Right lung (tissue), 5 donors: ENCODE data around the gene THNSL1. TPM values are rescaled to one million over a fixed set of nuclear protein-coding genes. Genes with fewer than 3 reads are reported as not detected.
"Not testable (repeated sequence)": the region's sequence is repeated elsewhere in the genome, so short reads cannot be mapped to it uniquely, and the experiment has no call there.

ENCODE experiments used
- DNase-seq, 2 donors: peaks; one replicate each; pipeline ENCODE4 v3.0.0-alpha.2; 2013
- polyA plus RNA-seq, 5 donors: library from polyadenylated mRNA; unstranded; fragments of 120-200 nt; gene quantifications; one replicate each; pipeline versions ENCODE4 v1.2.1 to v1.2.3, GENCODE V29; 2013; ENCODE audit warnings: inconsistent platforms in 1 of 5, low replicate concordance in 1 of 5; ENCODE audit not compliant: insufficient read length in 5 of 5, insufficient read depth in 1 of 5

THNSL1 gene
- polyA plus RNA-seq, 5 donors, result 10.2 to 13.8 (median 12.4) TPM

GRCh38 chr10:24993237-24993958 lies 23.0 kb upstream of the THNSL1 start:
- DNase-seq, result no peak

- DNase-seq, result no peak
Measured at GRCh38 chr10:24995072-24995471, 21.3 kb upstream of the THNSL1 start.

GRCh38 chr10:24998044-24998443 lies 18.4 kb upstream of the THNSL1 start:
- no peak for DNase-seq

- not testable (repeated sequence) for DNase-seq
Measured at GRCh38 chr10:25011591-25011990, 4.8 kb upstream of the THNSL1 start.

GRCh38 chr10:25014579-25014978 lies 1.8 kb upstream of the THNSL1 start:
- no peak for DNase-seq

- peak; percentile 93 to 95 for DNase-seq
Measured at GRCh38 chr10:25015828-25016375, 510 bp upstream of the THNSL1 start, which contains the start of gene ENKUR. ENKUR (minus strand) TSS chr10:25016158; CDS start chr10:25015936, 222 bp downstream.

GRCh38 chr10:25017154-25017590 lies 760 bp downstream of the THNSL1 start:
- no peak for DNase-seq

GRCh38 chr10:25017661-25018060 lies 1.2 kb downstream of the THNSL1 start:
- no peak for DNase-seq

GRCh38 chr10:25018703-25019102 lies 2.3 kb downstream of the THNSL1 start:
- DNase-seq, result no peak

GRCh38 chr10:25023278-25023677 lies 6.9 kb downstream of the THNSL1 start:
- no peak for DNase-seq

- DNase-seq, result no peak
Measured at GRCh38 chr10:25024528-25024927, 8.1 kb downstream of the THNSL1 start.

GRCh38 chr10:25026463-25026862 lies 10.1 kb downstream of the THNSL1 start:
- DNase-seq, result no peak

GRCh38 chr10:25028711-25029110 lies 12.3 kb downstream of the THNSL1 start:
- DNase-seq, result no peak

GRCh38 chr10:25029519-25029918 lies 13.1 kb downstream of the THNSL1 start:
- no peak for DNase-seq

- DNase-seq, result no peak
Measured at GRCh38 chr10:25036381-25036780, 20.0 kb downstream of the THNSL1 start.

- no peak for DNase-seq
Measured at GRCh38 chr10:25038325-25038724, 21.9 kb downstream of the THNSL1 start.

GRCh38 chr10:25039531-25039930 lies 23.1 kb downstream of the THNSL1 start:
- no peak for DNase-seq

- no peak for DNase-seq
Measured at GRCh38 chr10:25046641-25047040, 30.2 kb downstream of the THNSL1 start.

- DNase-seq, result no peak
Measured at GRCh38 chr10:25047088-25047487, 30.7 kb downstream of the THNSL1 start.

GRCh38 chr10:25047591-25048301 lies 31.3 kb downstream of the THNSL1 start:
- no peak for DNase-seq

- no peak for DNase-seq
Measured at GRCh38 chr10:25048450-25048849, 32.0 kb downstream of the THNSL1 start.

- no peak for DNase-seq
Measured at GRCh38 chr10:25049966-25050365, 33.6 kb downstream of the THNSL1 start.

- no peak for DNase-seq
Measured at GRCh38 chr10:25050402-25050801, 34.0 kb downstream of the THNSL1 start.
